ENCODE data around the gene TTC33. TPM values are rescaled to one million over a fixed set of nuclear protein-coding genes. Genes with fewer than 3 reads are reported as not detected.

The TTC33 gene
- total RNA-seq, 3 donors from 2014 or later: 17.6 to 28.1 (median 18.4) TPM

- TF ChIP-seq POLR2A (IDR thresholded peaks at IDR 0.05): no peak
- TF ChIP-seq POLR2AphosphoS5 (IDR thresholded peaks at IDR 0.05): no peak
- TF ChIP-seq, protein P1, sequence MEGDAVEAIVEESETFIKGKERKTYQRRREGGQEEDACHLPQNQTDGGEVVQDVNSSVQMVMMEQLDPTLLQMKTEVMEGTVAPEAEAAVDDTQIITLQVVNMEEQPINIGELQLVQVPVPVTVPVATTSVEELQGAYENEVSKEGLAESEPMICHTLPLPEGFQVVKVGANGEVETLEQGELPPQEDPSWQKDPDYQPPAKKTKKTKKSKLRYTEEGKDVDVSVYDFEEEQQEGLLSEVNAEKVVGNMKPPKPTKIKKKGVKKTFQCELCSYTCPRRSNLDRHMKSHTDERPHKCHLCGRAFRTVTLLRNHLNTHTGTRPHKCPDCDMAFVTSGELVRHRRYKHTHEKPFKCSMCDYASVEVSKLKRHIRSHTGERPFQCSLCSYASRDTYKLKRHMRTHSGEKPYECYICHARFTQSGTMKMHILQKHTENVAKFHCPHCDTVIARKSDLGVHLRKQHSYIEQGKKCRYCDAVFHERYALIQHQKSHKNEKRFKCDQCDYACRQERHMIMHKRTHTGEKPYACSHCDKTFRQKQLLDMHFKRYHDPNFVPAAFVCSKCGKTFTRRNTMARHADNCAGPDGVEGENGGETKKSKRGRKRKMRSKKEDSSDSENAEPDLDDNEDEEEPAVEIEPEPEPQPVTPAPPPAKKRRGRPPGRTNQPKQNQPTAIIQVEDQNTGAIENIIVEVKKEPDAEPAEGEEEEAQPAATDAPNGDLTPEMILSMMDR (IDR thresholded peaks at IDR 0.05): no peak
- Histone ChIP-seq H3K4me1 (no peaks in the 10 kb centered on the region), H3K36me3 (no peaks in the 10 kb centered on the region), H3K4me3 (no peak overlapping the region), H3K27ac (no peak overlapping the region), H3K27me3 (no peaks in the 10 kb centered on the region), H3K9me3 (no peaks in the 10 kb centered on the region)
- intact Hi-C loops (cut with DNase I; ENCODE audit: low total_unique reads): no loop called here
- DNase-seq (ENCODE audit: low spot score in 2 of 2): no peak
These were observed 86.0 kb downstream of the TTC33 start for GRCh38 chr5:40669606-40670390.

DNA sequence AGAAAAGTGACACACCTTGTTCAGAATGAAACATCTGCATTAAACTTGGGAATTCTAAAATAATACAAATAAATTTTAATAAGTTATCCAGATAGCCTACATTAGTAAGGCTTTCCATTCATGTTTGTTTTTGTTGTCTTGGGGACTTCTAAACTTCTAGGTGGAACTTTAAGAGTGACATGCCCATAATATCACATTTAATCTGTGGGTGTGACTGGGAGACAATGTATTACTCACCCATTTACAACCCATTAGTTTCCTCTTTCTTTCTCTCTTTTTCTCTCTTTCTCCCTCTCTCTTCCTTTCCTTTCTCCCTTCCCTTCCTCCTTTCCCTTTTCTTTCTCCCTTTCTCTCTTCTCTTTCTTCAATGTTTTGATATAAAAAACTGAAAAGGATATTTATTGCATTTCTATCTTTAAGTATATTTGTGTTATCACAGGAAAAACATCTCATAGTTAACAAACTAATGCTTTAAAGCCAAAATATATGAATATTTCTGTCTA is 88.5 kb downstream of the TTC33 start:
- Histone ChIP-seq H3K27me3 (no peaks in the 10 kb centered on the region), H3K27ac (no peak overlapping the region), H3K9me3 (no peaks in the 10 kb centered on the region), H3K4me1 (no peaks in the 10 kb centered on the region), H3K4me3 (no peak overlapping the region), H3K36me3 (no peaks in the 10 kb centered on the region)
- DNase-seq (ENCODE audit: low spot score in 2 of 2): no peak
- intact Hi-C loops (cut with DNase I; ENCODE audit: low total_unique reads): no loop called here
- TF ChIP-seq POLR2A (IDR thresholded peaks at IDR 0.05) (no peak), POLR2AphosphoS5 (IDR thresholded peaks at IDR 0.05) (no peak)
- TF ChIP-seq, protein P1 (IDR thresholded peaks at IDR 0.05): no peak

- Histone ChIP-seq H3K4me1 (no peaks in the 10 kb centered on the region), H3K9me3 (no peaks in the 10 kb centered on the region), H3K27ac (no peak overlapping the region), H3K36me3 (no peaks in the 10 kb centered on the region), H3K4me3 (no peak overlapping the region), H3K27me3 (no peaks in the 10 kb centered on the region)
- TF ChIP-seq POLR2AphosphoS5 (IDR thresholded peaks at IDR 0.05) (no peak), POLR2A (IDR thresholded peaks at IDR 0.05) (no peak)
- TF ChIP-seq, protein P1 (IDR thresholded peaks at IDR 0.05): no peak
- DNase-seq (ENCODE audit: low spot score in 2 of 2): no peak
- intact Hi-C loops (cut with DNase I; ENCODE audit: low total_unique reads): no loop called here
These were observed 89.1 kb downstream of the TTC33 start for GRCh38 chr5:40666657-40667056.

DNA sequence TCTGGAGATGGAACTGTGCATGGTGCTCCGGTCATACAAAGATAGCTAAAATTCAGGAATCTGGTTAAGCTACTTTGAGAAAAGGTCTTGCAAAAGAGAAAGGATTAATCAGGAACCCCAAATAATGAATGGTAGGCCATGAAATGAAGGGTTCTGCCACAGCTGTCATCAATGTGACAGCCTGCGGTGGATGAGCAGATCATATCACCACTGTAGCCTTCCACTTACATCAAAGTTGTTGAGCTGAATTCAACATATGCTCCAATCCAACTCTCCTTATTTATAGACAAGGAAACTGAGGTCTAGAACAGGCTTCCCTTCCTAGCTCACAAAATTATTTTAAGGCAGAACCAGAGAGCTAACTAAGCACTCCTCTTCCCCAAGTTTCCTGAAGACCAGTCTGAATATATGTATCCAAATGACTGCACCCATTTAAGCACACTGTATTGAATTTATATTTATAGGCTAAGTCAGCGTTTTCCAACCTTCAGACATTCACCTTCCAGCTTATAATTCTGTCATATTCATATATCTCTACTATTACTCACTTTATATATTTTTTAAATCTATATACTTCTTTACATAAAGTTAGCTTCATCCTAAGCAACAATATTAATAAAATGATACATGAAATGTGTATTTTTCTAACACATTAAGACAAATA is 90.0 kb downstream of the TTC33 start:
- no peaks in the 10 kb centered on the region for H3K9me3 ChIP-seq
- no peaks in the 10 kb centered on the region for H3K27me3 ChIP-seq
- H3K27ac ChIP-seq: no peak overlapping the region
- H3K36me3 ChIP-seq: no peaks in the 10 kb centered on the region
- TF ChIP-seq POLR2AphosphoS5 (IDR thresholded peaks at IDR 0.05) (no peak), POLR2A (IDR thresholded peaks at IDR 0.05) (no peak)
- TF ChIP-seq, protein P1 (IDR thresholded peaks at IDR 0.05): no peak
- no peak for DNase-seq (ENCODE audit: low spot score in 2 of 2)
- H3K4me1 ChIP-seq: no peaks in the 10 kb centered on the region
- no peak overlapping the region for H3K4me3 ChIP-seq
- intact Hi-C loops (cut with DNase I; ENCODE audit: low total_unique reads): no loop called here

DNA sequence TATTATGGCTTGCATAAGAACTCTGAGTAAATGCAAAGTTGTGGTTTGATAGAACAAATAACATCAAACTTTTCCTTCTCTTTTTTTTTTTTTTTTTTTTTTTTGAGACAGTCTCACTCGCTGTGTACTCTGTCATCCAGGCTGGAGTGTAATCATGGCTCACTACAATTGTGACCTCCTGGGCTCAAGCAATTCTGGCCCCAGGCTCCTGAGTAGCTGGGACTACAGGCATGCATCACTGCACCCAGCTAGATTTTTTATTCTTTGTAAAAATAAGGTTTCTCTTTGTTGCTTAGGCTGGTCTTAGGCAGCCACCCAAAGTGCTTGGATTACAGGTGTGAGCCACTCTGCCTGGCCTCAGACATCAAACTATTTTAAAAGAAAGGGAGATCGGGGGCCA is 95.0 kb downstream of the TTC33 start:
- Histone ChIP-seq H3K9me3 (no peaks in the 10 kb centered on the region), H3K4me1 (no peaks in the 10 kb centered on the region), H3K4me3 (no peak overlapping the region), H3K36me3 (no peaks in the 10 kb centered on the region), H3K27me3 (no peaks in the 10 kb centered on the region), H3K27ac (no peak overlapping the region)
- DNase-seq (ENCODE audit: low spot score in 2 of 2): no peak
- intact Hi-C loops (cut with DNase I; ENCODE audit: low total_unique reads): loop anchor here (5.0 kb wide), 1 partner anchor 258 kb away; no protein-coding TSS in a partner anchor
- TF ChIP-seq POLR2AphosphoS5 (IDR thresholded peaks at IDR 0.05): no peak
- TF ChIP-seq, protein P1 (IDR thresholded peaks at IDR 0.05): no peak
- TF ChIP-seq POLR2A (IDR thresholded peaks at IDR 0.05): no peak
